Stimulated activated CD4-positive, alpha-beta T cell treated with anti-CD3 and anti-CD28 coated beads, Interleukin-4, amount 100 ng/mL, for 1 hour (primary cell): ENCODE results near the gene SMAD7.

Experiments used
- DNase-seq: peaks from one replicate; pipeline ENCODE4 v3.0.0-alpha.2; 2020

Gene SMAD7

GRCh38 chr18:48892146-48892855, 58.5 kb downstream of the SMAD7 start:
- no peak for DNase-seq

GRCh38 chr18:48891721-48892120, 59.0 kb downstream of the SMAD7 start:
- DNase-seq = no peak

- no peak for DNase-seq
Measured at GRCh38 chr18:48889981-48890762, 60.6 kb downstream of the SMAD7 start.

- no peak for DNase-seq
Measured at GRCh38 chr18:48889115-48889941, 61.4 kb downstream of the SMAD7 start.

GRCh38 chr18:48888773-48889080, 62.0 kb downstream of the SMAD7 start:
- DNase-seq = no peak

- no peak for DNase-seq
Measured at GRCh38 chr18:48887905-48888772, 62.6 kb downstream of the SMAD7 start.

- DNase-seq = no peak
Measured at GRCh38 chr18:48887294-48887904, 63.4 kb downstream of the SMAD7 start.

GRCh38 chr18:48886520-48887293, 64.1 kb downstream of the SMAD7 start:
- DNase-seq = no peak

- DNase-seq = no peak
Measured at GRCh38 chr18:48885924-48886400, 64.8 kb downstream of the SMAD7 start.

- no peak for DNase-seq
Measured at GRCh38 chr18:48885266-48885923, 65.4 kb downstream of the SMAD7 start.

- DNase-seq = no peak
Measured at GRCh38 chr18:48884771-48885170, 66.0 kb downstream of the SMAD7 start.

- no peak for DNase-seq
Measured at GRCh38 chr18:48884306-48884705, 66.5 kb downstream of the SMAD7 start.

- DNase-seq = no peak
Measured at GRCh38 chr18:48882379-48882778, 68.4 kb downstream of the SMAD7 start.

GRCh38 chr18:48880931-48881330, 69.8 kb downstream of the SMAD7 start:
- DNase-seq = no peak

- no peak for DNase-seq
Measured at GRCh38 chr18:48879008-48879431, 71.7 kb downstream of the SMAD7 start.

- no peak for DNase-seq
Measured at GRCh38 chr18:48878471-48878870, 72.3 kb downstream of the SMAD7 start.

GRCh38 chr18:48877941-48878340, 72.8 kb downstream of the SMAD7 start:
- DNase-seq = no peak

- DNase-seq = no peak
Measured at GRCh38 chr18:48876590-48876989, 74.2 kb downstream of the SMAD7 start.

GRCh38 chr18:48875942-48876511, 74.7 kb downstream of the SMAD7 start:
- DNase-seq = no peak

GRCh38 chr18:48875314-48875941, 75.3 kb downstream of the SMAD7 start:
- DNase-seq = no peak
